ENCODE data around the gene WNT5B.
A peak's percentile ranks its signal among the peaks of the same experiment; 100 is the strongest.

WNT5B gene

GRCh38 chr12:1584326-1584725 lies 44.7 kb upstream of the WNT5B start:
- H3K9me3 ChIP-seq (ENCODE audit: insufficient read depth, low read depth, low read length): no peaks in the 10 kb centered on the region
- H3K27me3 ChIP-seq (ENCODE audit: insufficient read depth, low read length, poor library complexity, severe bottlenecking): peaks cover 15% of the 10 kb centered on the region
- H3K9ac ChIP-seq (ENCODE audit: low read depth, low read length, poor library complexity, severe bottlenecking): no peak overlapping the region
- H3K4me1 ChIP-seq (ENCODE audit: insufficient read depth, low read length, poor library complexity, severe bottlenecking): peaks cover 20% of the 10 kb centered on the region
- H3K79me2 ChIP-seq (ENCODE audit: insufficient read depth, low read length): peaks cover 14% of the 10 kb centered on the region
- no peak overlapping the region for H2AFZ ChIP-seq (ENCODE audit: low read length)
- peaks cover 5% of the 10 kb centered on the region; the same call in 1 of the 2 replicates for H3K36me3 ChIP-seq (ENCODE audit: insufficient read depth, low read length)
- no peak overlapping the region for H3K4me2 ChIP-seq (ENCODE audit: low read depth, low read length, poor library complexity, severe bottlenecking)
- no peaks in the 10 kb centered on the region for H3F3A ChIP-seq (ENCODE audit: low read depth)
- TF ChIP-seq EZH2phosphoT487 (IDR thresholded peaks at IDR 0.05; ENCODE audit: borderline replicate concordance): no peak
- no peak for TF ChIP-seq CTCF (conservative IDR thresholded peaks at IDR 0.05; ENCODE audit: low read length)
- H4K20me1 ChIP-seq (ENCODE audit: insufficient read depth, low read length, poor library complexity, severe bottlenecking): peaks cover 24% of the 10 kb centered on the region
- no peaks in the 10 kb centered on the region for H3K9me2 ChIP-seq (replicated peaks; ENCODE audit: low read depth, low read length)
- H3K4me3 ChIP-seq (ENCODE audit: low read length, poor library complexity, severe bottlenecking): no peak overlapping the region

- Histone ChIP-seq H3K4me2 (ENCODE audit: low read depth, low read length, poor library complexity, severe bottlenecking) (peak overlapping the region; percentile 72), H3F3A (ENCODE audit: low read depth) (no peaks in the 10 kb centered on the region), H2AFZ (ENCODE audit: low read length) (no peak overlapping the region), H3K36me3 (ENCODE audit: insufficient read depth, low read length) (peaks cover 5% of the 10 kb centered on the region; the same call in 1 of the 2 replicates), H4K20me1 (ENCODE audit: insufficient read depth, low read length, poor library complexity, severe bottlenecking) (peaks cover 62% of the 10 kb centered on the region), H3K4me1 (ENCODE audit: insufficient read depth, low read length, poor library complexity, severe bottlenecking) (peaks cover 52% of the 10 kb centered on the region), H3K9ac (ENCODE audit: low read depth, low read length, poor library complexity, severe bottlenecking) (no peak overlapping the region), H3K27me3 (ENCODE audit: insufficient read depth, low read length, poor library complexity, severe bottlenecking) (no peaks in the 10 kb centered on the region), H3K9me3 (ENCODE audit: insufficient read depth, low read depth, low read length) (no peaks in the 10 kb centered on the region), H3K4me3 (ENCODE audit: low read length, poor library complexity, severe bottlenecking) (peak overlapping the region; percentile 37), H3K9me2 (replicated peaks; ENCODE audit: low read depth, low read length) (no peaks in the 10 kb centered on the region), H3K79me2 (ENCODE audit: insufficient read depth, low read length) (peaks cover 51% of the 10 kb centered on the region)
- TF ChIP-seq CTCF (conservative IDR thresholded peaks at IDR 0.05; ENCODE audit: low read length) (no peak), EZH2phosphoT487 (IDR thresholded peaks at IDR 0.05; ENCODE audit: borderline replicate concordance) (no peak)
Measured at GRCh38 chr12:1587927-1588574, 41.0 kb upstream of the WNT5B start.

GRCh38 chr12:1588575-1588947 lies 40.5 kb upstream of the WNT5B start:
- Histone ChIP-seq H3F3A (ENCODE audit: low read depth) (no peaks in the 10 kb centered on the region), H3K4me3 (ENCODE audit: low read length, poor library complexity, severe bottlenecking) (peak overlapping the region; percentile 37), H3K9me2 (replicated peaks; ENCODE audit: low read depth, low read length) (no peaks in the 10 kb centered on the region), H4K20me1 (ENCODE audit: insufficient read depth, low read length, poor library complexity, severe bottlenecking) (peaks cover 63% of the 10 kb centered on the region), H3K9ac (ENCODE audit: low read depth, low read length, poor library complexity, severe bottlenecking) (no peak overlapping the region), H2AFZ (ENCODE audit: low read length) (no peak overlapping the region), H3K4me2 (ENCODE audit: low read depth, low read length, poor library complexity, severe bottlenecking) (peak overlapping the region; percentile 72), H3K27me3 (ENCODE audit: insufficient read depth, low read length, poor library complexity, severe bottlenecking) (no peaks in the 10 kb centered on the region), H3K4me1 (ENCODE audit: insufficient read depth, low read length, poor library complexity, severe bottlenecking) (peaks cover 53% of the 10 kb centered on the region), H3K79me2 (ENCODE audit: insufficient read depth, low read length) (peaks cover 56% of the 10 kb centered on the region), H3K9me3 (ENCODE audit: insufficient read depth, low read depth, low read length) (no peaks in the 10 kb centered on the region), H3K36me3 (ENCODE audit: insufficient read depth, low read length) (peaks cover 5% of the 10 kb centered on the region; the same call in 1 of the 2 replicates)
- TF ChIP-seq EZH2phosphoT487 (IDR thresholded peaks at IDR 0.05; ENCODE audit: borderline replicate concordance): no peak
- TF ChIP-seq CTCF (conservative IDR thresholded peaks at IDR 0.05; ENCODE audit: low read length): no peak

Measured in Loucy (cell line).